HG02870 (cell line): ENCODE measurements around the gene TPRA1.
A peak's percentile ranks its signal among the peaks of the same experiment; 100 is the strongest.

ENCODE experiments used
- ATAC-seq: cut with Tn5 transposase; IDR thresholded peaks from one replicate; pipeline ENCODE4 v1.9.1; 2021; ENCODE audit warnings: mild to moderate bottlenecking, moderate library complexity; ENCODE audit not compliant: unreplicated experiment

Gene TPRA1

GRCh38 chr3:127590593-127591465 is at the start of gene TPRA1:
TSS of gene TPRA1 (minus strand) at chr3:127590733. CDS start at chr3:127580146, 10,587 bp downstream.
- ATAC-seq, result peak; percentile 77

GRCh38 chr3:127640042-127640355 is 49.5 kb upstream of the TPRA1 start:
- no peak for ATAC-seq

GRCh38 chr3:127639173-127640041 is 48.9 kb upstream of the TPRA1 start:
- ATAC-seq, result no peak

- no peak for ATAC-seq
Measured at GRCh38 chr3:127637971-127638370, 47.4 kb upstream of the TPRA1 start.

- ATAC-seq, result no peak
Measured at GRCh38 chr3:127637546-127637945, 47.0 kb upstream of the TPRA1 start.

- ATAC-seq, result no peak
Measured at GRCh38 chr3:127634653-127635052, 44.1 kb upstream of the TPRA1 start.

GRCh38 chr3:127632035-127632820 is 41.7 kb upstream of the TPRA1 start:
- no peak for ATAC-seq

- ATAC-seq, result no peak
Measured at GRCh38 chr3:127630811-127631714, 40.5 kb upstream of the TPRA1 start.

- no peak for ATAC-seq
Measured at GRCh38 chr3:127629467-127630403, 39.2 kb upstream of the TPRA1 start.

GRCh38 chr3:127628788-127629466 is 38.4 kb upstream of the TPRA1 start, which contains the start of gene PODXL2:
TSS of gene PODXL2 (plus strand) at chr3:127629185. CDS start at chr3:127629220, 35 bp downstream.
- ATAC-seq, result peak; percentile 58

GRCh38 chr3:127628426-127628787 is 37.9 kb upstream of the TPRA1 start:
- no peak for ATAC-seq

- no peak for ATAC-seq
Measured at GRCh38 chr3:127625821-127626220, 35.3 kb upstream of the TPRA1 start.

- no peak for ATAC-seq
Measured at GRCh38 chr3:127624063-127624462, 33.5 kb upstream of the TPRA1 start.

- no peak for ATAC-seq
Measured at GRCh38 chr3:127622772-127623576, 32.4 kb upstream of the TPRA1 start.

- ATAC-seq, result no peak
Measured at GRCh38 chr3:127622031-127622430, 31.5 kb upstream of the TPRA1 start.

GRCh38 chr3:127620637-127621375 is 30.3 kb upstream of the TPRA1 start:
- ATAC-seq, result no peak

GRCh38 chr3:127618891-127619290 is 28.4 kb upstream of the TPRA1 start:
- no peak for ATAC-seq
